GM12872 (cell line): ENCODE results near the gene ZNF544.

Source experiments
- TF ChIP-seq, protein P1 (sequence below): IDR thresholded peaks from 3 replicates; pipeline ENCODE4 v1.5.1; 2011; ENCODE audit warnings: low read depth, mild to moderate bottlenecking, low read length, moderate library complexity; ENCODE audit not compliant: insufficient read depth

The ZNF544 gene

DNA sequence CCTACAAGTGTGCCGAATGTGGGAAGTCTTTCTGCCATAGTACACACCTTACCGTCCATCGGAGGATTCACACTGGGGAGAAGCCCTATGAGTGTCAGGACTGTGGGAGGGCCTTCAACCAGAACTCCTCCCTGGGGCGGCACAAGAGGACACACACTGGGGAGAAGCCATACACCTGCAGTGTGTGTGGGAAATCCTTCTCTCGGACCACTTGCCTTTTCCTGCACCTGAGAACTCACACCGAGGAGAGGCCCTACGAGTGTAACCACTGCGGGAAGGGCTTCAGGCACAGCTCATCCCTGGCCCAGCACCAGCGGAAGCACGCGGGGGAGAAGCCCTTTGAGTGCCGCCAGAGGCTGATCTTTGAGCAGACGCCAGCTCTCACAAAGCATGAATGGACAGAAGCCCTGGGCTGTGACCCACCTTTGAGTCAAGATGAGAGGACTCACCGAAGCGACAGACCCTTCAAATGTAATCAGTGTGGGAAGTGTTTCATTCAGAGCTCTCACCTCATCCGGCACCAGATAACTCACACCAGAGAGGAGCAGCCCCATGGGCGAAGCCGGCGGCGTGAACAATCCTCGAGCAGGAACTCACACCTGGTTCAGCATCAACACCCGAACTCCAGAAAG, 66.1 kb downstream of the ZNF544 start:
- TF ChIP-seq, protein P1, sequence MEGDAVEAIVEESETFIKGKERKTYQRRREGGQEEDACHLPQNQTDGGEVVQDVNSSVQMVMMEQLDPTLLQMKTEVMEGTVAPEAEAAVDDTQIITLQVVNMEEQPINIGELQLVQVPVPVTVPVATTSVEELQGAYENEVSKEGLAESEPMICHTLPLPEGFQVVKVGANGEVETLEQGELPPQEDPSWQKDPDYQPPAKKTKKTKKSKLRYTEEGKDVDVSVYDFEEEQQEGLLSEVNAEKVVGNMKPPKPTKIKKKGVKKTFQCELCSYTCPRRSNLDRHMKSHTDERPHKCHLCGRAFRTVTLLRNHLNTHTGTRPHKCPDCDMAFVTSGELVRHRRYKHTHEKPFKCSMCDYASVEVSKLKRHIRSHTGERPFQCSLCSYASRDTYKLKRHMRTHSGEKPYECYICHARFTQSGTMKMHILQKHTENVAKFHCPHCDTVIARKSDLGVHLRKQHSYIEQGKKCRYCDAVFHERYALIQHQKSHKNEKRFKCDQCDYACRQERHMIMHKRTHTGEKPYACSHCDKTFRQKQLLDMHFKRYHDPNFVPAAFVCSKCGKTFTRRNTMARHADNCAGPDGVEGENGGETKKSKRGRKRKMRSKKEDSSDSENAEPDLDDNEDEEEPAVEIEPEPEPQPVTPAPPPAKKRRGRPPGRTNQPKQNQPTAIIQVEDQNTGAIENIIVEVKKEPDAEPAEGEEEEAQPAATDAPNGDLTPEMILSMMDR, result no peak

DNA sequence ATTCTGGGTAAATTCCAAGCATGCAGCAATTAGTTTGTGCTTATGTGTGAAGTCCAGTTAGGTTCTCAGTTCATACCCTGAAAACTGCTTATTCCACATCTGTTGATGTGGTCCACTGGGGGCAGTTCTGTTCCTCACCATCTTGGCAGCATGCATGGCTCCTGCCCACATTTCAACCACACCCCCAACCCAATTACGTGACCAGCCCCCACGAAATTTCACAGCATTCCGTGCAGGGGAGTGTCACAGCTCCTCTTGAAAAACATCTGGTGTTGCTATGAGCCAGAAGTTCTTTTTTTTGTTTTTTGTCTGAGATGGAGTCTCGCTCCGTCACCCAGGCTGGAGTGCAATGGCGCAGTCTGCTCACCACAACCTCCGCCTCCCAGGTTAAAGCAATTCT, 67.4 kb downstream of the ZNF544 start:
- TF ChIP-seq, protein P1, result no peak

DNA sequence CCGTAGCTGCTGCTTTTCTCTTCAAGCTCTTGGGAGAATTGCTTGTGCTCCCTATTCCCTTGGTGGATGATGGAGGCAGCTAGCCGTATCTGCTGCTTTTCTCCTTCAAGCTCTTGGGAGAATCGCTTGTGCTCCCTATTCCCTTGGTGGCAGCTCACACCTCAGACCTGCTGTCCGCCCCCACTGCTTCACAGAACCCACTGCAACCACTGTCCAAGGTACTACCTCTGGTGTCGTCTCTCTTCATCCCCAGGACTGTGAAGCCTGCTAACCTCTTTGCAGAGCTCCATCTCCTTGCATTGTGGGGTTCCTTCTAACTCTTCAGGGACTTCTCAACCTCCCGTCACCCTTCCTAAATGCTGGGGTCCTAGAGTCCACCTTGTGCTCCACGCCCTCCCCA, 71.9 kb downstream of the ZNF544 start:
- TF ChIP-seq, protein P1, result no peak

DNA sequence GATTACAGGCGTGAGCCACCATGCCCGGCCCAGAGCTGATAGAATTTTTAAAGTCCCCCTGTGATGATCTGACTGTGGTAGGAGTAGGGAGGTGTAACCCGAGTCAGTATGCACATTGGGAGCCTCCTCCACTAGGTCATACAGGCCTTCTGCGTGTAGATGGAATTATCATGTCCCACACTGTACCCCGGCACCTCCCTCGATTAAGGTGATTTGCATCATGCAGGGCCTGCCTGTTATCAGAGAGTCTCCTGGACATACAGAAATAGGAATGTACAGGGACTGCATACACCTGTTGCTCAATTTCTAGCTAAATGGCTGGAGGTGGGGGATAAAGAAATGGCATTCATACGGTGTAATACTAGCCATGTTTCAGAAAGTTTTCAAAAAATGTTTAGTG, 75.5 kb downstream of the ZNF544 start:
- TF ChIP-seq, protein P1, result no peak

DNA sequence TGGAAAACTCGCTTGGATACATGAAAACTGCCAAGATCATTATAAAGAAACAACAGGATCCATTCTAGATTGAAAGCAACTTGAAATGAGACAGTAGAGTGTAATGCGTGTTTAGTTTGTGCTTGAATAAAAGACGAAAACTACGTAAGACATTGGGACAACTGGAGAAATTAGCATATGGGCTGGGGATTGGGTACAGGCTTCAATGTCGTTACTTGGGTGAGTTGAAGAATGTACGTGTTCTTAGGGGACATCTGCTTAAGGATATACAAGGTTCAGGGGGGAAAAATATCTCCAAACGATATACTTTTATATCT, 76.0 kb downstream of the ZNF544 start:
- TF ChIP-seq, protein P1, result no peak

DNA sequence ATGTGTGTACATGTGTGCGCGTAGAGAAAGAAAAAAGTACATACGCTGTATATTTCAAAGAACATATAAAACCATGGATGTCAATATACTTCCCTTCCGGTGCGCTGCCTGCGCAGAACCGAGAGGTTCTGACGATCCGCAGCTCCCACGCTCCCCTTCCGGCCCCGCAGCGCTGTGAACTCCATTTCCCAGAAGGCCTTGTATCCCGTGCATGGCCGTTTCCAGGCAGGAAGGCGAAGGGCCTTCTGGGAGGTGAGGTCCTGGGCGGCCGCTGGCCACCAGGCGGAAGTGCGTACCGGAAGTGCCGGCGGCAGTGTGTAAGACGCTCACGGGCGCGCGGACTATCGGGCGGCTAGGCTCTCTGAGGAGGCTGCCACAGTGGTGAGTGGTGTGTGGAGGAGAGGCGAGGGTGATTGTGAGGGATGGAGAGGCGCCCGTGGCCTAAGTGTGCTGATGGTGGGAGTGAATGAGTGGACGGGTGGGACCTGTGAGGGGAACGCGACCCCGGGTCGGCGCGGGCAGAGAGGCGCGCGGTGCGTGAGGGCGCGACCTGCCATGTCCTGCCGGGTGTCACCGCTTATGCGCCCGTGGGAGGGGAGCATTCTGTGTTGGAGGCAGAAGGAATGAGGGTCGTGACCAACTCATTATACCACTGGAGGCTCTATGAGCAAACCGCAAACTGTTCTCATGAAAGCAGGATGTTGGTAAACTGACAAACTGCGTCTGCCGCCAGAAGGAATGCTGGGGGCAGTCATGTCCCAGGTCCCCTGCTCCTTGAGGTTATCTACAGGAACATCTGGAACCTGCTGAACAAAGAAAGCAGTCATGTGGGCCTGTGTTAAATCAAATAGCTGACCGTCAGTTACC, 76.6 kb downstream of the ZNF544 start, which contains the start of gene ERVK3-1:
TSS of gene ERVK3-1 (plus strand) at position 313 of the 867 bp plus-strand sequence. CDS start 6,792 bp downstream, outside the sequence.
- TF ChIP-seq, protein P1, result no peak

DNA sequence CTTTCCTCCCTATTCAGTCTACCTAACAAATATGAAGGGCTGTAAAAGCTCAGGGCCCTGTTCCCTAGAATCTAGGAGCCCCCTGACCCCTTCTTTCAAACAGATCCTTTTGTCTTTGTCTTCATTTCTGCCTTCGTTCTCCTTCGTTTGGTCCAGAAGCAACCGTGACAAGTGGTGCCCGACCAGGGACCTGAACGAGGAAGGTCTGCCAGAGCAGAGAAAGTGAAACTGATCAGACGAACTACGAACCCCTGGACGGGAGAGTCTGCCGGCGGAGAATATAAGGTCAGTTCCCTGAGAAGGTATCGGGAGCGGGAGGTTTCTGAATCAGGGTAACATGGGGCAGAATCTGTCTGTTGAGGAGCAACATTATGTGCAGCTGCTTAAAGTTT, 77.2 kb downstream of the ZNF544 start:
- TF ChIP-seq, protein P1, result no peak
